Measurements from ENCODE around the gene NR1I3. TPM values are rescaled to one million over a fixed set of nuclear protein-coding genes. Genes with fewer than 3 reads are reported as not detected.

The NR1I3 gene
- total RNA-seq, 1 experiment from 2014 or later, result not detected

DNA sequence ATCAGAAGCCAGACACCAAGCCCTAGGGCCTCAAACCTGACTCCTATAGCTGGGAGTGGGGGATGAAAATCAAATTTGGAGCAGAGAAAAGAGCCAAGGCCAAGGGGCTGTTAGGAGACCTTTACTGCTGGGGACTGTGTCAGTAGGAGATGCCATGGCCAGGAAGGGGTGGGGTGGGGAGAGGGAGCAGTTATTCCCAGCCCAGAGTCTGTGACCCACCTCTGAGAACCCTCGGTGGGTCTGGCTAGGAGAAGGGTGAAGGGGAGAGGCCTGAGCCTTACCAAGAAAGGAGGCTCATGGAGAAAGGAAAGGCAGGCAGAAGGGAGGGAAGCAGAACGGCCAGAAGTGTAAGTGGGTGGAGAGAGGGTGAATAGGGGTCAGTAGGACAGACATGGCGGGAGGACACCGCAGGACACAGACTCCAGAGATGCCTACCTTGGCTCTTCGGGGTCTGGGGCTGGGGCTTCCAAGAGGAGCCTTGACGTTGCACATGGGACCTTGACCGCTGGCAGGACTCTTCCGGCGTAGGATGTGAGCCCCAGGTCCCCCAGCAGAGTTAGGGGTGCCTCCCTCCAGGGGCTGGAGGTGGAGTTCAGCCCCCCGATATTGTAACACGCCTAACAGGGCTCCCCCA, 40.3 kb downstream of the NR1I3 start:
- Histone ChIP-seq H3K23ac (ENCODE audit: insufficient read length, low read depth, low read length) (no peak overlapping the region), H3K27me3 (ENCODE audit: insufficient read depth, low read length) (no peaks in the 10 kb centered on the region), H3K79me1 (ENCODE audit: insufficient read depth, low read depth, low read length, poor library complexity, severe bottlenecking) (no peaks in the 10 kb centered on the region), H3K56ac (ENCODE audit: insufficient read length, low read depth, low read length) (no peak overlapping the region), H3K27ac (ENCODE audit: insufficient read length, low read depth, low read length) (no peak overlapping the region), H3K18ac (ENCODE audit: insufficient read length, low read depth, low read length) (no peak overlapping the region), H3T11ph (ENCODE audit: low read length) (no peak overlapping the region), H3K79me2 (ENCODE audit: insufficient read depth, low read length) (no peaks in the 10 kb centered on the region), H3K4me2 (ENCODE audit: insufficient read depth, insufficient read length, low read length) (peak overlapping the region; percentile 27), H2BK120ac (ENCODE audit: low read depth, low read length, poor library complexity, severe bottlenecking) (no peak overlapping the region), H2AK5ac (ENCODE audit: insufficient read length, low read length) (no peak overlapping the region), H3K4me1 (ENCODE audit: insufficient read depth, low read length) (peaks cover 24% of the 10 kb centered on the region), H2AFZ (ENCODE audit: low read length) (no peak overlapping the region), H2BK15ac (ENCODE audit: low read depth, low read length) (no peak overlapping the region), H2BK12ac (ENCODE audit: insufficient read length, low read depth, low read length) (no peak overlapping the region), H4K20me1 (ENCODE audit: control insufficient read depth, insufficient read depth, insufficient read length) (no peaks in the 10 kb centered on the region), H3K23me2 (ENCODE audit: insufficient read length, low read depth, low read length, poor library complexity, severe bottlenecking) (peaks cover 7% of the 10 kb centered on the region), H3K4ac (ENCODE audit: low read depth, low read length) (no peak overlapping the region), H4K5ac (ENCODE audit: insufficient read length, low read depth, low read length) (no peak overlapping the region), H2BK5ac (ENCODE audit: insufficient read length, low read length) (no peak overlapping the region), H4K91ac (ENCODE audit: insufficient read length, low read depth, low read length) (no peak overlapping the region), H2BK20ac (ENCODE audit: low read depth, low read length, poor library complexity, severe bottlenecking) (no peak overlapping the region), H3K9me3 (ENCODE audit: control insufficient read depth, low read depth, low read length) (no peaks in the 10 kb centered on the region), H3K9ac (ENCODE audit: extremely low read depth, insufficient read length, low read length) (no peak overlapping the region), H3K14ac (ENCODE audit: insufficient read depth, low read length) (peak overlapping the region; percentile 19; the same call in 1 of the 2 replicates), H4K8ac (replicated peaks; ENCODE audit: insufficient read length, low read depth, low read length) (no peak overlapping the region)
- DNase-seq, result no peak
- no peaks in the 10 kb centered on the region for H3K27me3 Mint-ChIP-seq (ENCODE audit: low read depth)
- H3K9me3 Mint-ChIP-seq, result no peaks in the 10 kb centered on the region; a peak in 1 of 5 replicates
- H3K27ac Mint-ChIP-seq, result peak overlapping the region in 2 of 3 experiments; percentile 39 to 51; a peak in 4 of 7 replicates
- H3K36me3 Mint-ChIP-seq (ENCODE audit: insufficient read depth in 1 of 3, low read depth in 3 of 3), result peaks cover 0 to 19% (median 7%) of the 10 kb centered on the region in 3 experiments; a peak in 5 of 7 replicates
- no CpG with 5 or more reads among the region's 11 CpGs for WGBS (ENCODE audit: extremely low coverage, insufficient read length, low lambda C conversion rate)
- TF ChIP-seq, protein P1, sequence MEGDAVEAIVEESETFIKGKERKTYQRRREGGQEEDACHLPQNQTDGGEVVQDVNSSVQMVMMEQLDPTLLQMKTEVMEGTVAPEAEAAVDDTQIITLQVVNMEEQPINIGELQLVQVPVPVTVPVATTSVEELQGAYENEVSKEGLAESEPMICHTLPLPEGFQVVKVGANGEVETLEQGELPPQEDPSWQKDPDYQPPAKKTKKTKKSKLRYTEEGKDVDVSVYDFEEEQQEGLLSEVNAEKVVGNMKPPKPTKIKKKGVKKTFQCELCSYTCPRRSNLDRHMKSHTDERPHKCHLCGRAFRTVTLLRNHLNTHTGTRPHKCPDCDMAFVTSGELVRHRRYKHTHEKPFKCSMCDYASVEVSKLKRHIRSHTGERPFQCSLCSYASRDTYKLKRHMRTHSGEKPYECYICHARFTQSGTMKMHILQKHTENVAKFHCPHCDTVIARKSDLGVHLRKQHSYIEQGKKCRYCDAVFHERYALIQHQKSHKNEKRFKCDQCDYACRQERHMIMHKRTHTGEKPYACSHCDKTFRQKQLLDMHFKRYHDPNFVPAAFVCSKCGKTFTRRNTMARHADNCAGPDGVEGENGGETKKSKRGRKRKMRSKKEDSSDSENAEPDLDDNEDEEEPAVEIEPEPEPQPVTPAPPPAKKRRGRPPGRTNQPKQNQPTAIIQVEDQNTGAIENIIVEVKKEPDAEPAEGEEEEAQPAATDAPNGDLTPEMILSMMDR (conservative IDR thresholded peaks at IDR 0.05), result no peak
- H3K4me3 Mint-ChIP-seq, result peak overlapping the region; percentile 59 to 65
- peaks cover 58 to 61% of the 10 kb centered on the region in 2 experiments for H3K4me1 Mint-ChIP-seq

Measured in H9 (cell line).